Measurements from ENCODE around the gene BORCS5.
"Not testable (repeated sequence)": the region's sequence is repeated elsewhere in the genome, so short reads cannot be mapped to it uniquely, and the experiment has no call there.

The BORCS5 gene

DNA sequence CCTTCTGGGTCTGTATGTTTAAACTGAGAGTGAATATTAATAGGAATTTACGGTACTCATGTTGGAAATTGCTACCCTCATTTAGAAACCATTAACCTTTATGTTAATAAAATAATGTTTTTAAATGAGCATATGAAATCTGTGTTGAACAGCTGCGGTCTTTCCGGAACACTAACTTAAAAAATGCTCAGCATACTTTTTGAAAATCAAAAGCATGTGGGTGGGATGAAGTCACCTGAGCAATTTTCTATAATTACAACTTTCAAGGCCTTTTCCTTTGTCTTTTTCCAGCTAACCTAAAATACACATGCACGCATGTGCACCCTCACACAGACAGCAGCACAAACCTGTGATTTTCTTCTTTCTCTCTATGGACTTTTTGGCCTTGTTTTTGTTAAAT, 39.8 kb downstream of the BORCS5 start:
- DNase-seq = no peak

DNA sequence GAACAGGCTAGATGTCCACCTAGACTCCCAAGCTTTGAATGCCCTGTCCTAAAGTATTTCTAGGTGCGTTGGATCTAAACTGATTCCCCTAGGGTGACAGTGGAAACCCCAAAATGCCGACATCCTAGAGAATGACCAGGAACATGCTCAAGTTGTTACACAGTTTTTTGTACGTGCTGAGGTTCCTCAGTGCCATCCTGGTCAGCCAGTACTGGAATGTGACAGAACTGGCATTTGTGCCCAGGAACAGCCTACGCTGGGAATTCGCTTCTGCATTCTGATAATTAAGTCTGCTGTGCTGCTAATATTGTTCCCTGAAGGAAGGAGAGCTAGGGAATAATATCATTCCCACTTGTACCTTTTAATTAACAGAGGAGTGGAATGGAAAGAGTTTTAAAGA, 40.3 kb downstream of the BORCS5 start:
- DNase-seq = no peak

DNA sequence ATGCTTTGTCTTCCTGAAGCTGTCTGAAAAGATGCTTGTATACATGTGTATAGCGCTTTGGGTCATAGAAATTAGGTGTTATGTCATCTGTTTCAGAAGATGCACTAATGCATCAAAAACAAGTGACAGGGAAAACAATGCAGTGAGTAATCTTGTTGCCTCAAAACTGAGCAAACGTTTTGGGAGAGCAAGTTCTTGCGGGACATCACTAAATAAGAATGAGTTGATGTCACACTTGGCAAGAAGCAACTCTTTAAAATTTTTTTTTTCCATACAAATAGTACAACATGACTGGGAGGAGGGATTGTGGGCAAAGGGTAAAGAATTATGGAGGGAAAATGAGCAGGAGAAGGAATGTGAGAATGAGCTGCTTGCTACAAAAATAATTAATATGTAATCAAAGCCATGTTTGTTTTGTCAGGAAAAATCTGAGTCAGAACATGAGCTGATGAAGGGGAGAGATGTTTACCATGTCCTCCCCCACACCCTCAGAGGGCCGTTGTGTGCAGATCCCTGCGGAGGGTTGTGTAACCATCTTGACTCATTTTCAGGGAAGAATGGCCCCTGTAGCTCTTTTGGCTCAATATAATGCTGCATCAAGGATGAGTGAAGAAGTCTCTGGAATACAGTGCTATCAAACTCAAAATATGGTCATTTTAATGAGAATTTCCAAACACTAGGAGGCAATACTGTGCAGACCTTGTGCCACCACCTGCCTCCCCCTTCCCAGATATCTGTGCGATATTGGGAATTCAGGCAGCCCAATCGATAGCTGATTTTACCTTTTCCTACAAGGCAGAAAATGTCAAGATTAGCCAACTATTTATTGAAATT, 41.4 kb downstream of the BORCS5 start:
- DNase-seq = no peak

DNA sequence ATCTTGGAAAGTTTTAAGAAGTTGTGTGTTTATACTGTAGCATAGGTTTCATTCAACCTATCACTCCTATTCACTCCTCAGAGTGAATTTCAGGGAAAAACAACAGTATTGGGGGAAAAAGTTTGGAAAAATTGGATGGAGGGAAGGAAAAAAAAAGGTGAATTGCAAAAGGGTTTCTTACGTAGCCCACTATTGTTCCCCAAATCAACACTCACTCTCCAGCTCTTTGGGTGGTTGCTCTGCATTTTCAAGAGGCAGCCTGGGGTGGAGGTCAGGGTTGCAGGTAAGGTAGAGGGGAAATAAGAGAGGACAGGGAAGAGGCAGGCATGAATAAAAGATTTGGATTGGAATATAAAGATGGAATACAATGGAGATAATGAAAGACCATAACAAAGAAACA, 42.3 kb downstream of the BORCS5 start:
- no peak for DNase-seq

DNA sequence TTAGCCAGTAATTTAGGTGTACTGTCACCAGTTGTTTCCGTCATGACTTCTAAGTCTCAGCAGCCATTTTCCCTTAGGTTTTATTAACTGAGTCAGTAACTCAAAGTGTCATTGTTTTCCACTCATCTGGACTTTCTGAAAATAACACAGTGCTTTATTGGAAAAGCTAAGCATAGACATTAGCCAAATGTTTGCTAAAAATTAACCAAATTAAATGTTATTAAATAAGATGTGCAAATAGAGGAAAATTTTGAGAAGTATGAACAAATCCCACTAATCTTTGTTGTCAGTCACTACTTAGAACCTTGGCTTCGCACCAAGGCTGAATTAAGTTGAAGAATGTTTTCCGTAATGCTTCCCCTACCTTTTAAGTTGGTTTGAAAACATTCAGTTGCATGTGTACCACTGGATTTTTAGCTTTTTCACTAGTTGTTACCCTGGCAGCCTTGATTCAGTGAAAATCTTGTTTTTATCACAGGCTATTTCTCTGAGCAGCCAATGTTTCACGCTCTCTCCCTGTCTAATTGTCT, 43.0 kb downstream of the BORCS5 start:
- no peak for DNase-seq

DNA sequence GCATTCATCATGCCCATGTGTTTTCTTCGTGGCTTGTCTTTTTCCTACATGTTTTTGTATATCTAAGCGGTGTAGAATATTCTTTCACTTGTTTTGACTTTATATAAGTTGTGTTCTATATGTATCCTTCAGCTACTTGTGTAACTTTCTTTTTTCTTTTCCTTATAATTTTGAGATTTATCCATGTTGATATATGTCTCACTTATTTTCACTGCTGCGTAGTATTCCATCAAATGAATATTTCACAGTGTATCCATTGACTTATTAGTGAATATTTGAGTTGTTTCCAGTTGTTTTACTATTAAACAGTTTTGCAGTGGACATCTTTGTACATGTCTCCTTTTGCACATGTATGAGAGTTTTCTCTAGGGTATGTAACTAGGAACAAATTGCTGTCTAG, 43.9 kb downstream of the BORCS5 start:
- DNase-seq = no peak

DNA sequence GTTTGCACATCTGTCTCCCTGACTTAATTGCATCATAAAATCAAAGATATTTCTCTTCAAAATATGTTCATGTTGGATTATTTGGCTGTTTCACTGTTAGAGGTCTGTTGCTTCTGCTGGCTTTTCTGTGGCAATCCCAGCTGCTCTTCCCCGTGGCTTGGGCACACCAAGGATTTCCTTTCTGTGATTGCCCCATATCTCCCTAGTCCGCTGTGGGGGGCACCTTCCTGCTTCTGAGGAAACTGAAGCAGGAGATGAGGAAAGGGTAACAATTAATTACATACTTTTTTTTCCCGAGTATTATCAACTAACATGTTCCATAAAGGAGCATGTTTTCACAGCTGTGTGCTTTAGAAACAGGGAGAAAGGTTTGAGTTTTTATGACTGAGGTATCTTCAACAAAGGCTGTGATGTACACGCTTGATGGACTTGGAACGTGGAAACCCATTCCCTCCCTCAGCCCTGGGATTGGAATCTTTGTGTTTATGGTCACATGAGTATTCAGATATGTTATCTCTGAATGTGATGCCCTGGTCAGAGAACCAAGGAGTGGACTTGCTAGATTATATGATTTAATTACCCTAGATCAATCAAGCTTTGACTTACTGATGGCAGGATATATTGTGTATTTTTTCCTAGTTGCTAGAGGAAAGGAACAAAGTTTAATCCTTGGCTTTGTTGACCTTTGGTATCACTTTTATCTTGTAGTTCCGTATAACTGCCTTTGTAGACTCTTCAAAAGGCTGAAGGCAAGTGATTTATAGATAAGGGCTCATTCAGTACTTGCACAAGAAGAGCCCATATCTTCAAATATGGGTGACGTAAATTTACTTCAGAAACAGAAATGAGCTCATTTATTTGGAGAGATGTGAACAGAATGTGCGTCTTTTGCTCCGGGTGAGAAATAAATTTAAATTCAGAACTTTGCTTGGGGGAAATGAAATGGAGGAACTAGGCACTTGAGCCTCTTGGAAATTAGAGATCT, 46.7 kb downstream of the BORCS5 start:
- peak; percentile 35 for DNase-seq

DNA sequence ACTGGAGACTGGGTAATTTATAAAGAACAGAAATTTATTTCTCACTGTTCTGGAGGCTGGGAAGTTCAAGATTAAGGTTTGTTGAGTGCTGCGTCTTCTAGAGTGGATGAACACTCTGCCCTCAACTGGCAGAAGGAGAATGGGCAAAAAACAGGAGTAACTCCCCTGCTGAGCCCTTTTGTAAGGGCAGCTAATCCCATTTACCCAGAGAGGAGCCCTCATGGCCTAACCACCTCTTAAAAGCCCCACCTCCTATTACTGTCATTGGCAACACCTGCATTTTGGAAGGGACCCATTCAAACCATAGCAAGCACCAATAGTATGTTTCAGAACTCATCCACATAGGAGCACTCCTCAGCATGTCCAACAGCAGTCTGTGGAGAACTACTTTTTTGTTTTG, 47.4 kb downstream of the BORCS5 start:
- no peak for DNase-seq

DNA sequence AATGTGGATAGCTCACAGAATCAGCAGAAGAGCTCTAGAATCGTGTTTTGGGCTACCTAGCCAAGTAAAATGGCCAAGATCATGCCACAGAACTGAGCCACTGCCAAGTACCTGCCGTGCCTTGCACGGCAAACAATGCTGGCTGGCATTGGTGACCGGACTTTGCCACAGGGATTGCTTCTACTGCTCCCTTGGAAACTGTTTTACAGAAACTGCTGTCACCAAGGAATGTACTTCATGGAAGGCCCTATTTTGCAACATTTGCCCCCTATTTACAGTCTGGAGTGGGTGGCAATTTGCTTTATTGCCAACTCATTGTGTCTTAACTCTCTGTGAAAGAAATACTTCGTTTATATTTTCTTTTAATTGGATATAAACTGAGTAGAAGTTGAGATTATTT, 49.0 kb downstream of the BORCS5 start:
- no peak for DNase-seq

DNA sequence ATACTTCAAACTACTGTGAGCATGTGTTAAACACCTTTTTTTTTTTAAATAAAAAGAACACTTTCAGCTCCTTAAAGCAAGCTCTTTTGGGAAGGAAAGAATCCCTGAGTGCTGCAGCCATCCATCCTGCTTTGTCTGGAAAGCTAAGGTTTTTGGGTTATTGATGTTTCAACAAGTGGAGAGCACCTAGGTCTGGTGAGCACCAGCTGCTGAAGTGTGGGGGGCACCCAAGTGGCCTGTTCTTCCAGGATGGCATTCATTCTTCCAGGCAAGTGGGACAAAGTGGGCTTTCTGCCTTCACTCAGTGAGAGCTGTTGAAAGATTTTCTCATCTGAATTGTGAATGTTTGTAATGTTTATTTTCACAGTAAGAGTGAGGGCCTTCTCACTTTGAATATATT, 49.9 kb downstream of the BORCS5 start:
- DNase-seq = no peak

DNA sequence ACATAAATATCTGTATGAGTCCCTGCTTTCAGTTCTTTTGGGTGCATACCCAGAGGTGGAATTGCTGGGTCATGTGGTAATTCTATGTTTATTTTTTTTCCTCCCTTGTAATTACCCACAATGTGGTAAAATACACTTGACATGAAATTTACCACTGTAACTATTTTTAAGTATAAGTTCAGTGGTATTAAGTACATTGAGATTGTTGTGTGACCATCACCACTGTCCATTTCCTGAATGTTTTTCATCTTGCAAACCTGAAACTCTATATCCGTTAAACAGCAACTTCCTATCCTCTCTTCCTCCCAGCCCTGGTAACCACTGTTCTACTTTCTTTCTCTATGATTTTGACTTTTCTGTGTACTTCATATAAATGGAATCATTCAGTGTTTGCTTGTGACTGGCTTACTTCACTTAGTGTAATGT, 51.4 kb downstream of the BORCS5 start:
- DNase-seq = no peak

DNA sequence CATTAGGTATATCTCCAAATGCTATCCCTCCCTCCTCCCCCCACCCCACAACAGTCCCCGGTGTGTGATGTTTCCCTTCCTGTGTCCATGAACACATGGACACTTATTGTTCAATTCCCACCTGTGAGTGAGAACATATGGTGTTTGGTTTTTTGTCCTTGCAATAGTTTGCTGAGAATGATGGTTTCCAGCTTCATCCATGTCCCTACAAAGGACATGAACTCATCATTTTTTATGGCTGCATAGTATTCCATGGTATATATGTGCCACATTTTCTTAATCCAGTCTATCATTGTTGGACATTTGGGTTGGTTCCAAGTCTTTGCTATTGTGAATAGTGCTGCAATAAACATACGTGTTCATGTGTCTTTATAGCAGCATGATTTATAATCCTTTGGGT, 52.5 kb downstream of the BORCS5 start:
- DNase-seq = not testable (repeated sequence)

DNA sequence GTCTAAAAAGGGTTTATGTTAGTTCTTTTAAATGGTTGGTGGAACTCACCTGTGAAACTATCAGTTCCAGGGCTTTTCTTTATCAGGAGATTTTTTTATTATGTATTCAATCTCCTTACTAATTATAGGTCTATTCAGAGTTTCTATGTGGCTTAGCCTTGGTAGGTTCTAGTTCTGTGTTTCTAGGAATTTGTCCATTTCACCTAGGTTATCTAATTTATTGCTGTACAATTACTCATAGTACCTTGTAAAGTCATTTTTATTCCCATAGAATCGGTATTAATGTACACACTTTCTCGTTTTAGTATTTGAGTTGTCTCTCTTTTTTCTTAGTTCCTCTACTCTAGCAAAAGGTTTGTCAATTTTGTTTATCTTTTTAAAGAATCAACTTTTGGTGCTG, 59.0 kb downstream of the BORCS5 start:
- no peak for DNase-seq

DNA sequence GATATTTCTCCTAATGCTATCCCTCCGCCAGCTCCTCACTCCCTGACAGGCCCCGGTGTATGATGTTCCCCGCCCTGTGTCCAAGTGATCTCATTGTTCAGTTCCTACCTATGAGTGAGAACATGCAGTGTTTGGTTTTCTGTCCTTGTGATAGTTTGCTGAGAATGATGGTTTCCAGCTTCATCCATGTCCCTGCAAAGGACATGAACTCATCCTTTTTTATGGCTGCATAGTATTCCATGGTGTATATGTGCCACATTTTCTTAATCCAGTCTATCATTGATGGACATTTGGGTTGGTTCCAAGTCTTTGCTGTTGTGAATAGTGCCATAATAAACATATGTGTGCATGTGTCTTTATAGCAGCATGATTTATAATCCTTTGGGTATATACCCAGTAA, 62.3 kb downstream of the BORCS5 start:
- not testable (repeated sequence) for DNase-seq

DNA sequence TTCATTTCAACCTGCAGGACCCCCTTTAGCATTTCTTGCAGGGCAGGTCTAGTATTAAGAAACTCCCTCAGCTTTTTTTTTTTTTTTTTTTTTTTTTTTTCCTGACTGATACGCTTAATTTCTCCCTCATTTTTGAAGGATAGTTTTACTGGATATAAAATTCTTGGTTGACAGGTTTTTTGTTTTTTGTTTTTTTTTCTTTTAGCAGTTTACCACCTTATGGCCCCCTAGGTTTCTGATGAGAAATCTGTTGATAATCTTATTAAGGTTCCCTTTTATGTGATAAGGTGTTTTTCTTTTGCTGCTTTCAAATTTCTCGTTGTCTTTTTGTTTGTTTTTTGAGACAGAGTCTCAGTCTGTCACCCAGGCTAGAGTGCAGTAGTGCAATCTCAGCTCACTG, 66.5 kb downstream of the BORCS5 start:
- no peak for DNase-seq

DNA sequence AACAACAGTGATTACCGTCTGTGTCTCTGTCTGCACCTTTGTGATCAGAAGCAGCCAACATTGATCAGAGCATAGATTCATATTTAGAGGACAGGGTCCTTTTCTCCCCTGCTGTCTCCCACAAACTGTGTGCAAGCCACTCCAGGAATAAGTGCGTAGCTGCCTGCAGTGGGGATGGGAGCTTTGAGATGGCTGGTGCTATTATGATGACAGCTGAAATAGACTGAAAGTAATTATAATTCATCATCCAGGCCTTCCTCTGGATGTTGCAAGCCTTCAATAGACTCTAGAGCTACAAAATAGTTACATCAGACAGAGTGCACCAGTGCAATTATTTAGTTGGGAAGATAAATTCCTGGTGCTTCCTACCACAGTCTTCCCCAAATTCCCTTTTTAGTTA, 68.1 kb downstream of the BORCS5 start:
- DNase-seq = no peak

DNA sequence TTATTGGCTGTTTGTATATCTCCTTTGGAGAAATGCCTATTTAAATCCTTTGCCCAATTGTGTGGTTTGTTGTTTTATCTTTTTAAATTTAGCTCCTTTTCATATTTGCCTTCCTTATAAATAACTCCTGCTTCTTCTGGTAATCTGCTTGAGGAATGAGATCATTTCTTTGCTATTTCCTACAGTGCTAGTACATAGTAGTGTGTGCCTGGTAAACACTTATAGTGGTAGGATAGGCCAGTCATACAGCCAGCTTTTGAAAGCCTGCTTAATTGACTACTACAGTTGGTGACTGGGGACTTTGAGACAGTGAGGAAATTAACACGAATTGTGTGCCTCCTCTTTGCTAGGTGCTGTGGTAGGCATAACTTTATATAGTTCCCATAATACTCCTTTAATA, 68.7 kb downstream of the BORCS5 start:
- DNase-seq = no peak

DNA sequence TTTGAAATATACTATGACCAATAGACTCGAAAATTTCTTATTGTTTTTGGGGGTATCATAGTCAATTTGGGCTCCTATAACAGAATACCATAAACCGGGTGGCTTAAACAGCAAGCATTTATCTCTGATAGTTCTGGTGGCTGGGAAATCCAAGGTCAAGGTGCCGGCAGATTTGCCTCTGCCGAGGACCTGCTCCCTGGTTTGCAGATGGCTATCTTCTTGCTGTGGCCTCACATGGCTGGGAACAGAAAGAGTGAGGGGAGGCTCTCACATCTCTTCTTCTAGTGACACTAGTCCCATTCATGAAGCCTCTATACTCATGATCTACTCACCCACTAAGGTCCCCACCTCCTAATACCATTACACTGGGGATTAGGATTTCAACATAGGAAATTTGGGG, 70.7 kb downstream of the BORCS5 start:
- DNase-seq = no peak

DNA sequence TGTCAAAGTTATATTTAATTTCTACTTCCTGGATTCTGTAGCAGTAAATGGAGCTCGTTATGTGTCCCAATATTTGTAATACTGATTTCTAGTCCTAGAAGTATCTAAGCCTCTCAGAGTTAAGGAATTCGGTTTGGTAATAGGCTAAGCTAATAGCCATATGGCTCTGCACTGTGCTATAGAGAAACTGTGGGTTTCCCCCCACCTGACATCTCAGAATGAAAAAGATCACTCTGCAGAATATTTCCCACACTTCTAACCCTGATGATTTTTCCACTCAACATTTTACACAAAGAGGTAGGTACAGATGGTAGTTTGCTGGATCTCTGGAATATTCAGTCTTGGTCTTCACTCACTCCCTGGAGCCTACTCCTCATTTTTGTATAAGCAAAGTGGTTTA, 71.2 kb downstream of the BORCS5 start:
- no peak for DNase-seq

DNA sequence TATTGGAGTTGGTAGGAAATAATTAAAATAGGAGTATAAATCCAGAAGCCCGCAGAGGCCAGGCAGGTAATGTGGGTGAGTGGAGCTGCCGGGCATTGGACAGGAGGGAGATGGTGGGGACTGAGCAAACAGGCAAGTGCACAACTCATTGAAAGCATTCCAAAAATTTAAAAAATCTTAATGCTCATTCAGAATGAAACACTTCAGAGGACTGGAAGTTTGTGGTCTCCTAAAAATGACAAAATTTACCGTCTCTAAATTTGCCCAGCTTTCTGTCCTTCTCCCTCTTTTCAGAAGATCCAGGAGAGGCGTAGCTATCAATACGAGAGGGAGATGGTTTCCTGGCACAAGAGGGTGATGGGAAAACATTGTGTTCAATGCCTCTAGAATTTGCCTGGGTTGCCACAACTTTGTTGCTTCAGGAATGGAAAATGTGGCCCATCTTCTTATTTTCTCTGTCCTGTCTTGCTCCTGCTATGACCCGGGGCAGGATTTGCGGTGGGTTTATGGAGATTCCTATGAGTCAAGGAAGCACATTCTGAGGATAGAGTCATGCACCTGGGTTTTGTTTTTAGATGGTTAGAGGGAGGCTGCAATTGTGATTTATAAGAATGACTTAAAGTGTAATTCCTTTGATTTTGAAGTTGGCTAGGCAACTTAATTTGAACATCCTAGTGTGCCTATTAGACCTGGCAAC, 72.2 kb downstream of the BORCS5 start:
- DNase-seq = no peak

DNA sequence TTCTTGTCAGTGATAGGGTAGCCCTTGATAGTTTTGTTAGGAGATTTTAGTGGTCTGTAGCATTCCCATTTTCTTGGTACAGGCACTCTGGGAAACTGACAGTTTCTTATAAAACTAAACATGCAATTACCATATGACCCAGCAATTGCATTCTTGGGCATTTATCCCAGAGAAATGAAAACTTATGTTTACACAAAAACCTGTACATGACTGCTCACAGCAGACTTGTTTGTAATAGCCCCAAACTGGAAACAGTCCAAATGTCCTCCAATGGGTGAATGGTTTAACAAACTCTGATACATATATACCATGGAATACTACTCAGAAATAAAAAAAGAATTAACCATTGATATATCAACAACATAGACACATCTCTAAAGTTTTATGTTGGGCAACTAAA, 75.5 kb downstream of the BORCS5 start:
- no peak for DNase-seq

DNA sequence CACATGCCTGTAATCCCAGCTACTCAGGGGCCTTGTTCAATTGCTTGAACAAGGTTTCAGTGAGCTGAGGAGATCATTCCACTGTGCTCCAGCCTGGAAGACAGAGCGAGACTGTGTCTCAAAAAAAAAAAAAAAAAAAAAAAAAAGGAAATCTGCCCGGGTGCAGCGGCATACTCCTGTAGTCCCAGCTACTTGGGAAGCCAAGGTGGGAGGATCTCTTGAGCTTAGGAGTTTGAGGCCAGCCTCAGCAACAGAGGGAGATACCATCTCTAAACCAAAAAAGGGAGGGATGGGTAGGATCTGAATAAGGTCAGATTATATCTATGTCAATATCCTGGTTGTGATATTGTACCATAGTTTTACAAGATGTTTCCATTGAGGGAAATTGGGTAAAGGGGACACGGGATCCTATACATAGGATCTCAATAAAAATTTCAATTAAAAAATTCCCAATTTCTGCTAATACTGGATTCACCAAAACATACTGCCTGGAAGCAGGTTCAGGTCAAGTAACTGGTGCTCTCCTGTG, 76.4 kb downstream of the BORCS5 start:
- DNase-seq = no peak

Measured in central memory CD4-positive, alpha-beta T cell (primary cell).